MM.1S (cell line): Measurements from ENCODE around the gene SPATA19.

Experiments
- DNase-seq: peaks from one replicate; pipeline ENCODE4 v3.0.0-alpha.2; 2015
- H2AFZ ChIP-seq: fragments of 300-600 bp; sonication (generic); 2 replicates; pipeline ENCODE4 v1.6.0; 2016; ENCODE audit warnings: antibody characterized with exemption, low read length
- H3F3A ChIP-seq: fragments of 300-600 bp; sonication (generic); 2 replicates; pipeline ENCODE4 v1.6.1; 2016; ENCODE audit warnings: mild to moderate bottlenecking, antibody characterized with exemption, low read length, moderate library complexity, mixed read lengths; ENCODE audit not compliant: insufficient read depth
- H3K27ac ChIP-seq: fragments of 300-600 bp; sonication (generic); 2 replicates; pipeline ENCODE4 v1.5.1; 2016; ENCODE audit warnings: mild to moderate bottlenecking, low read length
- H3K27me3 ChIP-seq: fragments of 300-600 bp; sonication (generic); replicated peaks from 2 replicates; pipeline ENCODE4 v1.6.0; 2016; ENCODE audit warnings: low read length; ENCODE audit not compliant: insufficient read depth
- H3K36me3 ChIP-seq: fragments of 300-600 bp; sonication (generic); replicated peaks from 2 replicates; pipeline ENCODE4 v1.6.1; 2016; ENCODE audit warnings: mild to moderate bottlenecking, low read length, mixed read lengths; ENCODE audit not compliant: insufficient read depth
- H3K4me1 ChIP-seq: fragments of 300-600 bp; sonication (generic); 2 replicates; pipeline ENCODE4 v1.6.1; 2016; ENCODE audit warnings: low read length, mixed read lengths
- H3K4me2 ChIP-seq: fragments of 300-600 bp; sonication (generic); 2 replicates; pipeline ENCODE4 v1.6.0; 2016; ENCODE audit warnings: low read depth, low read length
- H3K4me3 ChIP-seq: fragments of 300-600 bp; sonication (generic); 2 replicates; pipeline ENCODE4 v1.5.1; 2016; ENCODE audit warnings: low read length, mixed read lengths
- H3K79me2 ChIP-seq: fragments of 300-600 bp; sonication (generic); 2 replicates; pipeline ENCODE4 v1.6.1; 2016; ENCODE audit warnings: mixed run types, low read length, mixed read lengths
- H3K9ac ChIP-seq: fragments of 300-600 bp; sonication (generic); 2 replicates; pipeline ENCODE4 v1.6.1; 2016; ENCODE audit warnings: low read length, mixed read lengths
- H3K9me2 ChIP-seq: fragments of 300-600 bp; sonication (generic); replicated peaks from 2 replicates; pipeline ENCODE4 v1.6.1; 2016; ENCODE audit warnings: mild to moderate bottlenecking, low read length, mixed read lengths; ENCODE audit not compliant: insufficient read depth
- H3K9me3 ChIP-seq: fragments of 300-600 bp; sonication (generic); replicated peaks from 2 replicates; pipeline ENCODE4 v1.6.1; 2016; ENCODE audit warnings: mild to moderate bottlenecking, low read length, mixed read lengths; ENCODE audit not compliant: insufficient read depth
- H4K20me1 ChIP-seq: fragments of 300-600 bp; sonication (generic); 2 replicates; pipeline ENCODE4 v1.6.1; 2016; ENCODE audit warnings: mild to moderate bottlenecking, low read length, moderate library complexity, mixed read lengths; ENCODE audit not compliant: insufficient read depth
- EZH2 ChIP-seq: fragments of 300-600 bp; sonication (generic); optimal IDR thresholded peaks from 2 replicates; pipeline ENCODE3; 2017; ENCODE audit warnings: low read depth, mild to moderate bottlenecking, antibody characterized with exemption, low read length, mixed read lengths
- EZH2phosphoT487 ChIP-seq: fragments of 300-600 bp; sonication (generic); IDR thresholded peaks from 2 replicates; pipeline ENCODE4 v1.6.1; 2018; ENCODE audit warnings: antibody characterized with exemption, low read length
- TF ChIP-seq, protein P1 (sequence below): fragments of 300-600 bp; sonication (generic); IDR thresholded peaks from 2 replicates; pipeline ENCODE4 v1.5.1; 2016; ENCODE audit warnings: antibody characterized with exemption, low read length, mixed read lengths

Gene SPATA19

DNA sequence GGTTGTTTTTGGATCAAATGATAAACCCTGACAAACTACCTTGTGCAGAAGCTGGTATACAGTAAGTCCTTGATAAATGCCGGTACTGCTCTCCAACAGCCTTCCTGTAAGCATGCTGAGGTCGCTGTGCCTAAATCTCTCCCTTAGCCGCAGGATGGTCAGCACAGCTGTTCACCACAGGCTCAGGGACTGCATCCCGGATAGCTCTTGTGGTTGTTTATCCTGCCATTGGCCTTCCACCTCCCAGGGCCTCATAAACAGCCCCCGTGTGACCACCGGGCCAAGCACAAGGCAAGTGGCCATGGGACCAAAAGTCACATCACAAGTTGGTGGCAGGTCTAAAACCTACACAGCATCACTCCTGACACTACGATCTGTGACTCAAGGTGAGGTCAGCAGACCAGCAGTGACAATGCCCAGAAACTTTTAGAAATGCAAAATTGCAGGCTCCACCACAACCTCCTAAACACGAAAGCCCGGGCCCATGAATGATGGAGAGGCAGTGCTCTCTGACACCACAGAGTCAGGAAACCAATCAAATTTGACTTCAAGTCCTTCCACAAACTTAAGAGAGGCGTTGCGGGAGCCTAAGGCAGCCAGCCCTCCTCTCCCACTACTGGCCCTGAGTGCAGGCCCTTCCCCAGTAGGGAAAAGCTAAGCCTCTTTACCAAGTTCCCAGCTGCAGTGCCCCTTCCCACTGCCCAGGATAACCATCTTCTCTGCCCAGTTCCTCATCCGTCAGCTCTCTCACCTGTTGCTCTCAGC lies 3.9 kb downstream of the SPATA19 start:
- no peak overlapping the region for H3K4me3 ChIP-seq
- H3K9ac ChIP-seq, result no peak overlapping the region
- no peaks in the 10 kb centered on the region for H3K27me3 ChIP-seq
- H3K9me2 ChIP-seq, result no peaks in the 10 kb centered on the region
- H3K9me3 ChIP-seq, result no peaks in the 10 kb centered on the region
- H3K79me2 ChIP-seq, result no peaks in the 10 kb centered on the region
- H3K27ac ChIP-seq, result no peak overlapping the region
- H4K20me1 ChIP-seq, result no peaks in the 10 kb centered on the region
- no peak overlapping the region for H2AFZ ChIP-seq
- H3F3A ChIP-seq, result no peaks in the 10 kb centered on the region
- H3K4me1 ChIP-seq, result no peaks in the 10 kb centered on the region
- H3K36me3 ChIP-seq, result no peaks in the 10 kb centered on the region
- TF ChIP-seq, protein P1, sequence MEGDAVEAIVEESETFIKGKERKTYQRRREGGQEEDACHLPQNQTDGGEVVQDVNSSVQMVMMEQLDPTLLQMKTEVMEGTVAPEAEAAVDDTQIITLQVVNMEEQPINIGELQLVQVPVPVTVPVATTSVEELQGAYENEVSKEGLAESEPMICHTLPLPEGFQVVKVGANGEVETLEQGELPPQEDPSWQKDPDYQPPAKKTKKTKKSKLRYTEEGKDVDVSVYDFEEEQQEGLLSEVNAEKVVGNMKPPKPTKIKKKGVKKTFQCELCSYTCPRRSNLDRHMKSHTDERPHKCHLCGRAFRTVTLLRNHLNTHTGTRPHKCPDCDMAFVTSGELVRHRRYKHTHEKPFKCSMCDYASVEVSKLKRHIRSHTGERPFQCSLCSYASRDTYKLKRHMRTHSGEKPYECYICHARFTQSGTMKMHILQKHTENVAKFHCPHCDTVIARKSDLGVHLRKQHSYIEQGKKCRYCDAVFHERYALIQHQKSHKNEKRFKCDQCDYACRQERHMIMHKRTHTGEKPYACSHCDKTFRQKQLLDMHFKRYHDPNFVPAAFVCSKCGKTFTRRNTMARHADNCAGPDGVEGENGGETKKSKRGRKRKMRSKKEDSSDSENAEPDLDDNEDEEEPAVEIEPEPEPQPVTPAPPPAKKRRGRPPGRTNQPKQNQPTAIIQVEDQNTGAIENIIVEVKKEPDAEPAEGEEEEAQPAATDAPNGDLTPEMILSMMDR, result no peak
- no peak for TF ChIP-seq EZH2phosphoT487
- TF ChIP-seq EZH2, result no peak
- H3K4me2 ChIP-seq, result no peak overlapping the region
- DNase-seq, result no peak

DNA sequence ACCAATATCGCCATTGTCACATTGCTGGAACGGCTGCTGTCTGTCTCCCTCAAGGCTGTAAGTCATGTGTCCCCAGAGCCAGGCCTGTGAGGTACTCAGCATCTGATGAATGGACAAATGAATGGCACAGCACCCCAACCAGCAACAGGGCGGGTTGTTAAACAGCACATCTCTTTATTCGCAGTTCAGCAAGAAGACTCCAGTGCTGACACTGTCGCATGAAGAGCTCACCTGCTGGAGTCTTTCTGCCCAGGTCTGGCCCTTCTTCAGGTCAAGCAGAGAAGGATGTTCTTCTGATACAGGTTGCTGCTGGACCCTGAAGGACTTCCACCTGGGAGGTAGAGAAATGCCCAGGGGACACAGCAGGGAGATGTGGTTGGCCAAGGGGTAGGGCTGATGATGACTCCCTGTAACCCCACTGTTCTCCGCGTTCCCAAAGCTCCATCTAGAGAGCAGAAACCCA lies 4.8 kb downstream of the SPATA19 start:
- Histone ChIP-seq H3K79me2 (no peaks in the 10 kb centered on the region), H3F3A (no peaks in the 10 kb centered on the region), H3K36me3 (no peaks in the 10 kb centered on the region), H2AFZ (no peak overlapping the region), H3K9me3 (no peaks in the 10 kb centered on the region), H3K27ac (no peak overlapping the region), H3K4me1 (no peaks in the 10 kb centered on the region), H3K9me2 (no peaks in the 10 kb centered on the region), H4K20me1 (no peaks in the 10 kb centered on the region), H3K4me3 (no peak overlapping the region), H3K27me3 (no peaks in the 10 kb centered on the region), H3K9ac (no peak overlapping the region), H3K4me2 (no peak overlapping the region)
- no peak for DNase-seq
- TF ChIP-seq, protein P1, result no peak
- no peak for TF ChIP-seq EZH2phosphoT487

DNA sequence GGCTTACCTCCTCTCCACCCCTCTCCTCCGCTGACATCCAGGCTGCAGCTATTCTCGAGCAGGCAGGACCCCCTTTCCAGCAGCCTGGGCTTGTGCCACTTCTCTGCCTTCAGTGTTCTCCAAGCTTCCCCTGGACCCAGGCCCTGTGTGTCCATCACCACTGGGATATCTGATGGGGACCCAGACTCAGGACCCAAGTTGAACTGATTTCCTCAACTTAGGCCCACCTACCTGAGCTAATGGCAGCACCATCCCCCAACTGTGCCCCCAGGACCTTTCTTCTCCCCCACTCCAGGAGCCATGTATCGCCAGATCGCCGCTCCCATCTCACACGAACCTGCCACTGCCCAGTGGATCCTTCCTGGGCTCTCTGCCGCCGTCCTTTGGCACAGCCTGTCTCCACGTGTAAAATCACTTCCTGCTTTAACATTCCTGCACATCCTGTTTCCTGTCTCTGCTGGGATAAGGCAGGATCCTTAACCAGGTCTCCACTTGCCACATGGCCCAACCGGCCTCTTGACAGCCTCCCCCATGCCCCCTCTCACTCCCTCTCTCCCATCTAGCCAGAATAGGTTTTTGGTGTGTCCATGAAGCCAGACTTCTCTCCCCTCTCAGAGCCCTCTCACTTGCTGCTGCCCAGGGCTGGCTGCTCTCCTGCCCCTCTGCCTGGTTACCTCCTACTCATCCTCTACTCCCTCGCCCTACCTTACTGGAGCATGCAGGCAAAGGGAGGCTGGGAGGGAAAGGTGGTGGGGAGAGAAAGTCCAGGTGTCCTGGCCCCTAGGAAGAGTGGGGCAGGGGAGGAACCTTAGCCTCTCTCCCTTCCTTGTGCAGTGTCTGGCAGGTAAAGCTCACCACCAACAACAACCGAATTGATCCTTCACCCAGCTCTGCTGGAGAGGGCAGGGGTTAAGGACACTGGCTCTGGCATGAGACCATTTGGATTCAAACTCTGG lies 9.4 kb downstream of the SPATA19 start:
- Histone ChIP-seq H4K20me1 (no peaks in the 10 kb centered on the region), H3K27me3 (no peaks in the 10 kb centered on the region), H3K9me2 (no peaks in the 10 kb centered on the region), H3K4me1 (no peaks in the 10 kb centered on the region), H2AFZ (no peak overlapping the region), H3K27ac (no peak overlapping the region), H3K4me2 (no peak overlapping the region), H3K4me3 (no peak overlapping the region), H3K9me3 (no peaks in the 10 kb centered on the region), H3K9ac (no peak overlapping the region), H3K36me3 (no peaks in the 10 kb centered on the region), H3K79me2 (no peaks in the 10 kb centered on the region), H3F3A (no peaks in the 10 kb centered on the region)
- no peak for DNase-seq
- TF ChIP-seq EZH2phosphoT487, result no peak
- TF ChIP-seq EZH2, result no peak
- TF ChIP-seq, protein P1, result no peak
